Bronchial epithelial cell (primary cell): ENCODE measurements around the gene NARS2. TPM values are rescaled to one million over a fixed set of nuclear protein-coding genes. Genes with fewer than 3 reads are reported as not detected.

ENCODE experiments used
- DNase-seq: peaks from one replicate; pipeline ENCODE4 v3.0.0-alpha.2; 2010; ENCODE audit warnings: low read depth
- FAIRE-seq: peaks from 2 replicates; lab custom pipeline; 2011; peaks lifted over from hg19 to GRCh38; lab: Jason Lieb, UNC
- H3K27me3 ChIP-seq: 2 replicates; pipeline ENCODE4 v1.5.1; 2011; ENCODE audit warnings: low read length; ENCODE audit not compliant: control insufficient read depth, insufficient read depth
- H3K36me3 ChIP-seq: 2 replicates; pipeline ENCODE4 v1.5.1; 2011; ENCODE audit warnings: low read length; ENCODE audit not compliant: control insufficient read depth, insufficient read depth
- H3K4me3 ChIP-seq: 2 replicates; pipeline ENCODE4 v1.5.1; 2011; ENCODE audit warnings: mild to moderate bottlenecking, low read depth, low read length, control low read depth
- total RNA-seq: library from RNA; depleted of rRNA; stranded (reverse); fragments of >200 nt; gene quantifications from 2 replicates; pipeline ENCODE4 v1.2.1, GENCODE V29; 2014
- TF ChIP-seq, protein P1 (sequence below): IDR thresholded peaks from 2 replicates; pipeline ENCODE4 v1.5.1; 2011; ENCODE audit warnings: mild to moderate bottlenecking, moderate library complexity, low read length, control low read depth, inconsistent platforms; ENCODE audit not compliant: insufficient read depth, severe bottlenecking

The NARS2 gene
- total RNA-seq, 1 donor from 2014 or later: 23.4 TPM

GRCh38 chr11:78476066-78476465, 98.6 kb downstream of the NARS2 start:
- DNase-seq (peak; percentile 57), FAIRE-seq (no peak)
- Histone ChIP-seq H3K27me3 (no peaks in the 10 kb centered on the region), H3K4me3 (no peak overlapping the region), H3K36me3 (no peaks in the 10 kb centered on the region)
- TF ChIP-seq, protein P1, sequence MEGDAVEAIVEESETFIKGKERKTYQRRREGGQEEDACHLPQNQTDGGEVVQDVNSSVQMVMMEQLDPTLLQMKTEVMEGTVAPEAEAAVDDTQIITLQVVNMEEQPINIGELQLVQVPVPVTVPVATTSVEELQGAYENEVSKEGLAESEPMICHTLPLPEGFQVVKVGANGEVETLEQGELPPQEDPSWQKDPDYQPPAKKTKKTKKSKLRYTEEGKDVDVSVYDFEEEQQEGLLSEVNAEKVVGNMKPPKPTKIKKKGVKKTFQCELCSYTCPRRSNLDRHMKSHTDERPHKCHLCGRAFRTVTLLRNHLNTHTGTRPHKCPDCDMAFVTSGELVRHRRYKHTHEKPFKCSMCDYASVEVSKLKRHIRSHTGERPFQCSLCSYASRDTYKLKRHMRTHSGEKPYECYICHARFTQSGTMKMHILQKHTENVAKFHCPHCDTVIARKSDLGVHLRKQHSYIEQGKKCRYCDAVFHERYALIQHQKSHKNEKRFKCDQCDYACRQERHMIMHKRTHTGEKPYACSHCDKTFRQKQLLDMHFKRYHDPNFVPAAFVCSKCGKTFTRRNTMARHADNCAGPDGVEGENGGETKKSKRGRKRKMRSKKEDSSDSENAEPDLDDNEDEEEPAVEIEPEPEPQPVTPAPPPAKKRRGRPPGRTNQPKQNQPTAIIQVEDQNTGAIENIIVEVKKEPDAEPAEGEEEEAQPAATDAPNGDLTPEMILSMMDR: no peak

GRCh38 chr11:78474451-78474850, 100.2 kb downstream of the NARS2 start:
- FAIRE-seq (no peak), DNase-seq (peak; percentile 72)
- H3K27me3 ChIP-seq: no peaks in the 10 kb centered on the region
- TF ChIP-seq, protein P1: no peak
- no peaks in the 10 kb centered on the region for H3K36me3 ChIP-seq
- H3K4me3 ChIP-seq: no peak overlapping the region

DNA sequence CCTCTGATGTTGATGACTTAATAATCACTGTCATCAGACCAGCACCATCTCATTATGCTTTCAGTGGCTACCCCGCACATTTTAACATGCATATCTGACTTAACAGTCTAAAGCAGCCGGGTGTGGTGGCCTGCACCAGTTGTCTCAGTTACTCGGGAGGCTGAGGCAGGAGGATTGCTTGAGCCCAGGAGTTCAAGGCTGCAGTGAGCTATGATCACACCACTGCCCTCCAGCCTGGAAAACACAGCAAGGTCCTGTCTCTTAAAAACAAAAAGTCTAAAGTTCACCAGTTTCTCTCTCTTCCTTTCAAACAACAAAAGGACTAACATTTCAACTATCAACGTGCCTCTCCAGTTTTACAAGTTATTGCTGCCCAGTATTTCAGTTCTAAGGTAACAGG, 101.8 kb downstream of the NARS2 start:
- FAIRE-seq (no peak), DNase-seq (no peak)
- TF ChIP-seq, protein P1: no peak
- Histone ChIP-seq H3K36me3 (no peaks in the 10 kb centered on the region), H3K4me3 (no peak overlapping the region), H3K27me3 (no peaks in the 10 kb centered on the region)

GRCh38 chr11:78472382-78472781, 102.3 kb downstream of the NARS2 start:
- Histone ChIP-seq H3K36me3 (no peaks in the 10 kb centered on the region), H3K27me3 (no peaks in the 10 kb centered on the region), H3K4me3 (no peak overlapping the region)
- DNase-seq (no peak), FAIRE-seq (no peak)
- TF ChIP-seq, protein P1: no peak

- TF ChIP-seq, protein P1: no peak
- no peaks in the 10 kb centered on the region for H3K36me3 ChIP-seq
- H3K4me3 ChIP-seq: no peak overlapping the region
- no peak for FAIRE-seq
- no peak for DNase-seq
- H3K27me3 ChIP-seq: no peaks in the 10 kb centered on the region
Observed at GRCh38 chr11:78470861-78471442, 103.7 kb downstream of the NARS2 start.

GRCh38 chr11:78469896-78470295, 104.8 kb downstream of the NARS2 start:
- H3K36me3 ChIP-seq: no peaks in the 10 kb centered on the region
- TF ChIP-seq, protein P1: no peak

More at GRCh38 chr11:78469896-78470295, 104.8 kb downstream of the NARS2 start:
- H3K27me3 ChIP-seq: no peaks in the 10 kb centered on the region
- no peak overlapping the region for H3K4me3 ChIP-seq
- no peak for DNase-seq
- FAIRE-seq: no peak
